GM23338 (cell line): ENCODE measurements around the gene PITRM1. TPM values are rescaled to one million over a fixed set of nuclear protein-coding genes. Genes with fewer than 3 reads are reported as not detected.

Source experiments
- ATAC-seq: fragments of 200-7000 bp; cut with Tn5 transposase; 3 replicates; pipeline ENCODE4 v1.9.1; 2020
- DNase-seq: peaks from one replicate; pipeline ENCODE4 v3.0.0-alpha.2; 2015; ENCODE audit warnings: low spot score
- H2AFZ ChIP-seq: fragments of 200-600 bp; sonication (generic); 2 replicates; pipeline ENCODE4 v1.8.0; 2016; ENCODE audit warnings: antibody characterized with exemption, mild to moderate bottlenecking, moderate library complexity
- H3F3A ChIP-seq: fragments of 200-600 bp; sonication (generic); replicated peaks from 2 replicates; pipeline ENCODE4 v1.8.0; 2017; ENCODE audit warnings: antibody characterized with exemption, mixed run types, low read depth
- H3K27ac ChIP-seq: fragments of 200-600 bp; sonication (generic); 2 replicates; pipeline ENCODE4 v1.6.1; 2016; ENCODE audit warnings: low read depth
- H3K27me3 ChIP-seq: fragments of 200-600 bp; sonication (generic); 2 replicates; pipeline ENCODE4 v1.8.0; 2016; ENCODE audit warnings: mild to moderate bottlenecking, mixed run types, moderate library complexity; ENCODE audit not compliant: insufficient read depth
- H3K36me3 ChIP-seq: fragments of 200-600 bp; sonication (generic); 2 replicates; pipeline ENCODE4 v1.8.0; 2016; ENCODE audit warnings: mild to moderate bottlenecking; ENCODE audit not compliant: insufficient read depth
- H3K4me1 ChIP-seq: fragments of 200-600 bp; sonication (generic); 2 replicates; pipeline ENCODE4 v1.8.0; 2016; ENCODE audit warnings: mild to moderate bottlenecking, moderate library complexity; ENCODE audit not compliant: insufficient read depth
- H3K4me2 ChIP-seq: fragments of 200-600 bp; sonication (generic); 2 replicates; pipeline ENCODE4 v1.7.1; 2017; ENCODE audit warnings: mixed run types
- H3K4me3 ChIP-seq: fragments of 200-600 bp; sonication (generic); 2 replicates; pipeline ENCODE4 v1.6.1; 2016; ENCODE audit warnings: mixed run types
- H3K79me2 ChIP-seq: fragments of 200-600 bp; sonication (generic); replicated peaks from 2 replicates; pipeline ENCODE4 v1.8.0; 2017; ENCODE audit warnings: mild to moderate bottlenecking; ENCODE audit not compliant: insufficient read depth
- H3K9me2 ChIP-seq: fragments of 200-600 bp; sonication (generic); 2 replicates; pipeline ENCODE4 v1.8.0; 2017; ENCODE audit not compliant: insufficient read depth
- H4K20me1 ChIP-seq: fragments of 200-600 bp; sonication (generic); replicated peaks from 2 replicates; pipeline ENCODE4 v1.8.0; 2017; ENCODE audit warnings: mild to moderate bottlenecking; ENCODE audit not compliant: insufficient read depth
- H3K27ac Mint-ChIP-seq: 2 replicates; pipeline ENCODE4 v1.8.0; 2020; ENCODE audit warnings: inconsistent platforms, mild to moderate bottlenecking, moderate library complexity, mixed read lengths
- H3K27me3 Mint-ChIP-seq: 3 replicates; pipeline ENCODE4 v1.8.0; 2022; ENCODE audit warnings: low read depth, mild to moderate bottlenecking, moderate library complexity, mixed read lengths, inconsistent platforms; ENCODE audit not compliant: insufficient read depth, poor library complexity
- H3K36me3 Mint-ChIP-seq: 3 replicates; pipeline ENCODE4 v1.8.0; 2021; ENCODE audit warnings: low read depth, mild to moderate bottlenecking, inconsistent platforms, moderate library complexity, mixed read lengths
- H3K4me1 Mint-ChIP-seq: 3 replicates; pipeline ENCODE4 v1.8.0; 2020; ENCODE audit warnings: mild to moderate bottlenecking, inconsistent platforms, mixed read lengths
- H3K4me3 Mint-ChIP-seq: 3 replicates; pipeline ENCODE4 v1.8.0; 2021; ENCODE audit warnings: moderate library complexity, mild to moderate bottlenecking, inconsistent platforms, mixed read lengths
- H3K9me3 Mint-ChIP-seq: 3 replicates; pipeline ENCODE4 v1.8.0; 2020; ENCODE audit warnings: moderate library complexity, mild to moderate bottlenecking, inconsistent platforms, mixed read lengths
- CREB1 ChIP-seq: fragments of 250-450 bp; sonication (Bioruptor Pico); IDR thresholded peaks from 2 replicates; pipeline ENCODE4 v1.5.0; 2020; ENCODE audit warnings: low read depth, mild to moderate bottlenecking, moderate library complexity
- EZH2phosphoT487 ChIP-seq: fragments of 200-600 bp; sonication (generic); IDR thresholded peaks from one replicate; pipeline ENCODE4 v1.8.1; 2018; ENCODE audit warnings: antibody characterized with exemption; ENCODE audit not compliant: unreplicated experiment
- STAT1 ChIP-seq: IDR thresholded peaks from one replicate; pipeline ENCODE4 v1.6.1; 2016; ENCODE audit warnings: antibody characterized with exemption; ENCODE audit not compliant: unreplicated experiment
- ZNF462 ChIP-seq: fragments of 250-450 bp; sonication (Bioruptor Pico); IDR thresholded peaks from 2 replicates; pipeline ENCODE4 v1.5.0; 2020; ENCODE audit warnings: mild to moderate bottlenecking, moderate library complexity
- polyA plus RNA-seq: library from polyadenylated mRNA; unstranded; fragments of >200 nt; fragmentation: Nextera tagmentation; extraction: Ambion mirVana; gene quantifications from 2 replicates; pipeline ENCODE4 v1.2.1, GENCODE V29; 2016
- total RNA-seq: library from RNA; depleted of rRNA; stranded (reverse); fragments of >200 nt; shearing (Covaris generic); gene quantifications from 2 replicates; pipeline ENCODE4 v1.2.3, GENCODE V29; 2014
- TF ChIP-seq, protein P1 (sequence below): IDR thresholded peaks from 2 replicates; pipeline ENCODE4 v1.6.1; 2016; ENCODE audit warnings: antibody characterized with exemption

PITRM1 gene
- total and polyA plus RNA-seq, 2 experiments from 2014 or later: 29.0 to 33.0 TPM

- no peaks in the 10 kb centered on the region; the same call in 1 of the 2 replicates for H3F3A ChIP-seq
- no peaks in the 10 kb centered on the region for H3K9me2 ChIP-seq
- DNase-seq: no peak
- Mint-ChIP-seq H3K4me1 (no peaks in the 10 kb centered on the region), H3K9me3 (no peaks in the 10 kb centered on the region), H3K36me3 (peaks cover 91% of the 10 kb centered on the region), H3K27me3 (peaks cover 6% of the 10 kb centered on the region), H3K4me3 (no peak overlapping the region), H3K27ac (peak overlapping the region; percentile 59; the same call in 1 of the 2 replicates)
- H3K27ac ChIP-seq: no peak overlapping the region
- H3K27me3 ChIP-seq: no peaks in the 10 kb centered on the region
- no peak overlapping the region for H3K4me3 ChIP-seq
- peaks cover 49% of the 10 kb centered on the region for H3K36me3 ChIP-seq
- H2AFZ ChIP-seq: no peak overlapping the region
- H4K20me1 ChIP-seq: peaks cover 11% of the 10 kb centered on the region
- H3K4me1 ChIP-seq: no peaks in the 10 kb centered on the region
- no peaks in the 10 kb centered on the region for H3K79me2 ChIP-seq
- TF ChIP-seq ZNF462 (CRISPR knock-in tag) (no peak), EZH2phosphoT487 (no peak), STAT1 (no peak), CREB1 (no peak)
- TF ChIP-seq, protein P1, sequence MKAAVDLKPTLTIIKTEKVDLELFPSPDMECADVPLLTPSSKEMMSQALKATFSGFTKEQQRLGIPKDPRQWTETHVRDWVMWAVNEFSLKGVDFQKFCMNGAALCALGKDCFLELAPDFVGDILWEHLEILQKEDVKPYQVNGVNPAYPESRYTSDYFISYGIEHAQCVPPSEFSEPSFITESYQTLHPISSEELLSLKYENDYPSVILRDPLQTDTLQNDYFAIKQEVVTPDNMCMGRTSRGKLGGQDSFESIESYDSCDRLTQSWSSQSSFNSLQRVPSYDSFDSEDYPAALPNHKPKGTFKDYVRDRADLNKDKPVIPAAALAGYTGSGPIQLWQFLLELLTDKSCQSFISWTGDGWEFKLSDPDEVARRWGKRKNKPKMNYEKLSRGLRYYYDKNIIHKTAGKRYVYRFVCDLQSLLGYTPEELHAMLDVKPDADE: no peak
- no peak overlapping the region for H3K4me2 ChIP-seq
- no peak for ATAC-seq
These were observed 38.6 kb downstream of the PITRM1 start for GRCh38 chr10:3133948-3134347.
